Occipital lobe (tissue), 2 donors: Measurements from ENCODE around the gene ZFR2. TPM values are rescaled to one million over a fixed set of nuclear protein-coding genes. Genes with fewer than 3 reads are reported as not detected.
"Not testable (repeated sequence)": the region's sequence is repeated elsewhere in the genome, so short reads cannot be mapped to it uniquely, and the experiment has no call there.

Experiments used
- DNase-seq: peaks from one replicate; lab custom pipeline; 2025; lab: John Stamatoyannopoulos, UW
- total RNA-seq: library from RNA; depleted of rRNA; stranded (reverse); fragments of >200 nt; gene quantifications from one replicate; pipeline ENCODE4 v1.2.3, GENCODE V29; 2014

ZFR2 gene
- total RNA-seq = 6.2 TPM

DNA sequence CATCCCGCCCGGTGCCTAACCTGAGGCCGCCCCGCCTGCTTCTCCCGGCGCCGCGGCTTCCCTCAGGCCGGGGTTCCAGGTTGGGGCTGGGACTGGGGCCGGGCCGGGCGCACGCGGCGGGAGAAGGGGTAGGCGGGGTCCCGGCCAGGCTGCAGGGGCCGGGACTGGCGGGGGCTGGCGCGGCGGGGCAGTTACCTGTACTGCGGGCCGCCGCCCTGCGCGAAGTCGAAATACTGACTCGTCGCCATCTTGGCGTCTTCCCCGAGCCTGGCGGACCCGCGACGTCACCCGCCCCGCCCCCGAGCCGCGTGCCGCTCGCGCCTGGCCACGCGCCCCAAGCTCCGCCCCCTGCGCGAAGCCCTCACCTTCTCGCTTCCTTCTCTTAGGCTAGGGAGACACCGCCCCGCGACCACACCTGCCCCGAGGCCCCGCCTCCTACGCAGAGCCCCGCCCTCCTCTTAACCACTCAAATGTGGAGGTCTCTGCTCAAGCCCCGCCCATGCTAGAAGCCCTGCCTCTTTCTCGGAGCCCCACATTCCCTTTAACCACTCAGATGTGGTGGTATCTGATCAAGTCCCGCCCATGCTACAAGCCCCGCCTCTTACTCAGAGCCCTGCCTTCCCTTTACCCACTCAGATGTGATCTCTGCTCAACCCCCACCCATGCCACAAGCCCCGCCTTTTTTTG lies at the start of gene ZFR2:
Gene ZFR2 (minus strand): TSS at position 269 of the 687 bp plus-strand sequence. CDS start 21 bp downstream, at position 248.
- DNase-seq = no peak

DNA sequence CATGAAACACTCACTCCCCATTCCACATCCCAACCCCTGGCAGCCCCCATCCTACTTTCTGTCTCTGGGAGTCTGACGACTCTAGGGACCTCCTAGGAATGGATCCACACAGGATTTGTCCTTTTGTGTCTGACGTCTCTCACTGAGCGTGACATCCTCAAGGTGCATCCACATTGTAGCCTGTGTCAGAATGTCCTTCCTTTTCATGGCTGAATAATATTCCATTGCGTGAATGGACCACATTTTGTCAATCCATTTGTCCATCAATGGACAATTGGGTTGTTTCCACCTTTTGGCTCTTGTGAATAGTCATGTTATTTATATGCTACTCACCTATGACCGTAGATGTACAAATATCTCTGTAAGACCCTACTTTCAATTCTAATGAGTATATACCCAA lies 47.2 kb upstream of the ZFR2 start:
- no peak for DNase-seq

DNA sequence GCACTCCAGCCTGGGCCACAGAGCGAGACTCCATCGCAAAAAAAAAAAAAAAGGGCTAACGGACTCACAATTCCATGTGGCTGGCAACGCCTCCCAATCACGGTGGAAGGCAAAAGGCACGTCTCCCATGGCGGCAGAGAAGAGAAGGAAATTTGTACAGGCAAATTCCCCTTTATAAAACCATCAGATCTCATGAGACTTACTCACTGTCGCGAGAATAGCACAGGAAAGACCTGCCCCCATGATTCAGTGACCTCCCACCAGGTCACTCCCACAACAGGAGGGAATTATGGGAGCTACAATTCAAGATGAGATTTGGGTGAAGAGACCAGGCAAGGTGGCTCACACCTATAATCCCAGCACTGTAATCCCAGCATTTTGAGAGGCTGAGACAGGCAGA lies 45.4 kb upstream of the ZFR2 start:
- DNase-seq = no peak

DNA sequence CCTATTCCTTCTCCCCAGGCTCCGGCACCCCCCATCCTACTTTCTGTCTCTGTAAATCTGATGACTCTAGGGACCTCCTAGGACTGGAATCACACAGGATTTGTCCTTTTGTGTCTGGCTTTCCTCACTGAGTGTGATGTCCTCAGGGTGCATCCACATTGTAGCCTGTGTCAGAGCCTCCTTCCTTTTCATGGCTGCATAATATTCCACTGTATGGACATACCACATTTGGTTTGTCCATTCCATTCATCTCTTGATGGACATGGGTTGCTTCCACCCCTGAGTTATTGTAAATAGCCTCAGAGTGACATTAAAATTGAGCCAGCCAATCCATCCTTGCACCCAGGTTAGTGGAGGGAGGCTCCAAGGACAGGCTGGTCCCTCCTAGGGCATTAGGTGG lies 41.3 kb upstream of the ZFR2 start:
- DNase-seq = no peak

DNA sequence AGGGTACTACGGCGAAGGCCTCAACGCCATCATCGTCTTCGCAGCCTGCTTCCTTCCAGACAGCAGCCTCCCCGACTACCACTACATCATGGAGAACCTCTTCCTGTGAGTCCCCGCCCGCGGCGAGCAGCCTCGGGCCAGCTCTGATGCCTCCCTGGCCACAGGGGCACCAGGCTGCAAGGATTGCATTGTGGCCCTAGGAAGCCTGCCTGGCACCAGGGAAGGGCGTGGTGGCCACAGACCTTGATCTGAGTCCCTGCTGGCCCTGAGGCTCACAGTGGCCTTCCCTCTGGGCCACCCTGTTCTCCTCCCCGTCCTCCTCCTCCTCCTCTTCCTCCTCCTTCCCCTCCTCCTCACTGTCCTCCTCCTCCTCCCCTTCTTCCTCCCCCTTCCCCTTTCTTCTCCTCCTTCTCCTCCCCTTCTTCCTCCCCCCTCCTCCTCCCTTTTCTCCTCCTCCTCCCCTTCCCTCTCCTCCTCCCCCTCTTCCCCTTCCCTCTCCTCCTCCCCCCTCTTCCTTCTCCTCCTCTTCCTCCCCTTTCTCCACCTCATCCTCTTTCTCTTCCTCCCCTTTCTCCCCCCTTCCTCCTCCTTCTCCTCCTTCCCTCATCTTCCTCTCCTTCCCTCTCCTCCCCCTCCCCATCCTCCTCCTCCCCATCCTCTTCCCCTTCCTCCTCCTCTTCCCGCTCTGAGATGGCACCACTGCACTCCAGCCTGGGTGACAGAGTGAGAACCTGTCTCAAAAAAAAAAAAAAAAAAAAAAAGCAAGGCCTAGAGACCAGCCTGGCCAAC lies 39.6 kb upstream of the ZFR2 start:
- no peak for DNase-seq

DNA sequence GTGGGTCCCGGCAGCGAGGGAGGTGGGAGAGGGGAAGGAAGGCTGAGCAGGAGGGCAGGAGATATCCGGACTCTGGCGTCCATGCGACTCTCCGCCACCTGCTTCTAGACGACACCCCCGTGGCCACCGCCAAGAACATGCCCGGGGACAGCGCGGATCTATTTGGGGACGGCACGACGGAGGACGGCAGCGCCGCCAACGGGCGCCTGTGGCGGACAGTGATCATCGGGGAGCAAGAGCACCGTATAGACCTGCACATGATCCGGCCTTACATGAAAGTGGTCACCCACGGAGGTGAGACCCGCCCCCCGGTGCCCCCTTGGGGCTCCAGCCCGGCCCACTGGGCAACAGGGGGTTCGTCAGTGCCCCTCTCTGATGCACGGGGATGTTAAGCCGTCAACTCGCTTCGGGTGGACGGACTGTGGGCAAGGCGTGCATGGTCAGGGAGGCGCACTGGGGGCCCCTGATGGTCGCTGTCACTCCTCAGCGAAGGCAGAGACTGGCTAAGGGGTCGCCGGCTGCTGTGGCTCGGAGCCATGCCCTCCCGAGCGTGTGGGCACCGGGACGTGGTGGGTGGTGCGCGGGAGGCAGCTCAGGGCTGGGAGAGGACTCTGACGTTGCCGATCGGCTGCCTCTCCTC lies 38.9 kb upstream of the ZFR2 start:
- DNase-seq = no peak

DNA sequence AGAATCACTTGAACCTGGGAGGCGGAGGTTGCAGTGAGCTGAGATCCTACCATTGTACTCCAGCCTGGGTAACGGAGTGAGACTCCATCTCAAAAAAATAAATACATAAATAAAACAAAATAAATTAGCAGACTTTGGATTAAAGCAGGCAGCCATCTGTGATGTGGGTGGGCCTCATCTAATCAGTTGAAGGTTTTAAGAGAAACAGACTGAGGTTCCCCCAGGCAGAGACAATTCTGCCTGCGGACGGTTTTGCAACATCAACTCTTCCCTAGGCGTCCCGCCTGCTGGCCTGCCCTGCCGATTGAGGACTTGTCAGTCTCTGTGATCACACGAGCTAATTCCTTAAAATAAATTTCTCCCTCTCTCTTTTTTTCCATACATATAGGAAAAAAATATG lies 35.4 kb upstream of the ZFR2 start:
- DNase-seq = no peak

DNA sequence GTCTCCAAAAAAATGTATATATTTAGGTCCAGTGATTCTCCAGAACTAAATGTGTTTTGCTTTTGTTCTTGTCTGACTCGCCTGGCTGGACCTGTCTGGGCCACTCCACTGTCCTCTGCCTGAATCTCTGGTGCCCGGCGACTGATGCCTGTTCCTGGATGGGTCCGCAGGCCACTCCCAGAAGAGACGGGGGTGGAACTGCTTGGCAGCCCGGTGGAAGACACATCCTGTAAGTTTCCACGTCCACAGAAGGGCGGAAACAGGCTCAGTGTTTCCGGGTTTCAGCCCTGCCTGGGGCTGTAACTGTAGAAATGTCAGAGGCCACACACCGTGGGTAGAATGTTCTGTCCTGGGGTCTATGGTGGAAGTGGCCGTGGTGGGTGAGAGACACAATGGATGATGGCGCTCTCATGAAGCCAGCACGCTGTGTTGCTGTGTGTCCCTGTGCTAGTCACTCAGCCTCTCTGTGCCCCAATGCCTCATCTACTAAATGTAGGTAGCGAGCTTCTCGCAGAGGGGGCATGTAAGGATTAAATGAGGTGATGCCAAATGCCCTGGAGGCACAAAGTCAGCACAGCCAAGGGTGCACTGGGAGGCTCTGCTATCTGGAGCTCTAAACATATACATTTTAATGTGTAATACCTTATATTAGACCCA lies 33.6 kb upstream of the ZFR2 start:
- no peak for DNase-seq

DNA sequence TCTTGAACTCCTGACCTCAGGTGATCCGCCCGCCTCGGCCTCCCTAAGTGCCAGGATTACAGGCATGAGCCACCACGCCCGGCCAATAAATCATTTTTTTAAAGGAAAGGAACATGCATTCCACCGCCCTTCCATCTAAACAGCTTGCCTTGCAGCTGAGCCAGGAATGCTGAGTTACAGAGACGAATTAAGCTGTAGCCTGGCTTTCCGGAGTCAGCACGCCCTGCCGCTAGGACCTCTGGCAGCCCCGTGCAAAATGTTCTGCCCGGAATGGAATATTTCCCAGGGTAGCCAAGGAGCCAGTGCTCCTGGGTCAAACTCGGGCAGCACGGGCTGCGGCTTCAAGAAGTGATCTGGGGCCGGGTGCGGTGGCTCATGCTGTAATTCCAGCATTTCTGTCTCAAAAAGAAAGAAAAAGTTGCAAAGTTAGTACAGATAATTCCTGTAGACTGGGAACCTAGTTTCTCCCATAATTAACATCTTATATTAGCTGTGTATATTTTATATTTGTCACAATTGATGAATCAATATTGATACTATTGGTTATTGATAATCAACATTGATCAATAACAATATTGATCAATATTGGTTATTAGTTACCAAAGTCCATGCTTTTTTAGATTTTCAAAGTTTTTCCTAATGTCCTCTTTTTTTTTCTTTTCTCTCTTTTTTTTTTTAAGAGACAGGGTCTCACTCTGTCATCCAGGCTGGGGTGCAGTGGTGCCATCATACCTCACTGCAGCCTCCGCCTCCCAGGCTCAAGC lies 30.9 kb upstream of the ZFR2 start:
- DNase-seq = no peak

DNA sequence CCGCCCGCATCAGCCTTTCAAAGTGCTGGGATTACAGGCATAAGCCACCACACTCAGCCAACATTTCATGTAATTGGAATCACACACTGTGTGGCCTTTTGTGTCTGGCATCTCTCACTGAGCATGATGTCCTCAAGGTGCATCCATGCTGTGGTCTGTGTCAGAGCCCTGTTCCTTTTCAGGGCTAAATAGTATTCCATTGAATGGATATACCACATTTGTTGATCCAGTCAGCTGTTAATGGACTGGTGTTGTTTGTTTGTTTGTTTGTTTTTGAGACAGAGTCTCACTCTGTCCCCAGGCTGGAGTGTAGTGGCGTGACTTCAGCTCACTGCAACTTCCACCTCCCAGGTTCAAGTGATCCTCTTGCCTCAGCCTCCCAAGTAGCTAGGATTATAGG lies 29.6 kb upstream of the ZFR2 start:
- no peak for DNase-seq

DNA sequence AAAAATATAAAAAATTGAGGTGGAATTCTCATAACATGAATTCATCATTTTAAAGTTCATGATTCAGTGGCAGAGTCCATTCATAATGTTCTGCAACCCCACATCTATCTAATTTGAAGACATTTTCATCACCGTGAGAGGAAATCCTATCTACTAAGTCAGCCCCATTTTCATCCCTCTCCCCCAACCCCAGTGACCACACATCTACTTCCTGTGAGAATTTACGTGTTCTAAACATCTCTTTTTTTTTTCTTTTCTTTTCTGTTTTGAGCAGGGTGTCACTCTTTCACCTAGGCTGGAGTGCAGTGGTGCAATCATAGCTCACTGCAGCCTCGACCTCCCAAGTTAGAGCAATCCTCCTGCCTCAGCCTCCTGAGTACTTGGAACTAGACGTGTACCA lies 29.1 kb upstream of the ZFR2 start:
- DNase-seq = no peak

DNA sequence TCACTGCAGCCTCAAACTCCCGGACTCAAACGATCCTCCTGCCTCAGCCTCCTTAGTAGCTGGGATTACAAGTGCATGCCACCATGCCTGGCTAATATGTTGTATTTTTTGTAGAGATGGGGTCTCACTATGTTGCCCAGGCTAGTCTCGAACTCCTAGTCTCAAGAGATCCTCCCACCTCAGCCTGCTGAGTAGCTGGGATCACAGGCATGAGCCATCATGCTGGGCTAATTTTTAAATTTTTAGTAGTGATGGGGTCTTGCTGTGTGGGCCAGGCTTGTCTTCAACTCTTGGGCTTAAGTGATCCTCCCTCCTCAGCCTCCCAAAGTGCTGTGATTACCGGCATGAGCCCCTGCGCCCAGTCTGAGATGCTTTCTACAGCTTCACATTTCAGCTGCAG lies 26.9 kb upstream of the ZFR2 start:
- no peak for DNase-seq

DNA sequence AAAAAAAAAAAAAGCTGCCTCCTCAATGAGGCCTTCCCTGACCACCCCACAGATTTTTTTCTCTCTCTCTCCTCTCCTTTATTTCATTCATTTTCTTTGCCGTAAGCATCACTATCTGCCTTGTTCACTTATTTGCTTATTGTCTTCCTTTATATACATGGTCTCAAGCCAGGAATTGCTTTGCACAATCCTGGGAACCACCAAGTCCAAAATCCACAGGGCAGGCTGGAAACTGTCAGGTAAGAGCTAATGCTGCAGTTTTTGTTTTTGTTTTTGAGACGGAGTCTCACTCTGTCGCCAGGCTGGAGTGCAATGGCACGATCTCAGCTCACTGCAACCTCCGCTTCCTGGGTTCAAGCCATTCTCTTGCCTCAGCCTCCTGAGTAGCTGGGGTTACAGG lies 26.1 kb upstream of the ZFR2 start:
- not testable (repeated sequence) for DNase-seq

DNA sequence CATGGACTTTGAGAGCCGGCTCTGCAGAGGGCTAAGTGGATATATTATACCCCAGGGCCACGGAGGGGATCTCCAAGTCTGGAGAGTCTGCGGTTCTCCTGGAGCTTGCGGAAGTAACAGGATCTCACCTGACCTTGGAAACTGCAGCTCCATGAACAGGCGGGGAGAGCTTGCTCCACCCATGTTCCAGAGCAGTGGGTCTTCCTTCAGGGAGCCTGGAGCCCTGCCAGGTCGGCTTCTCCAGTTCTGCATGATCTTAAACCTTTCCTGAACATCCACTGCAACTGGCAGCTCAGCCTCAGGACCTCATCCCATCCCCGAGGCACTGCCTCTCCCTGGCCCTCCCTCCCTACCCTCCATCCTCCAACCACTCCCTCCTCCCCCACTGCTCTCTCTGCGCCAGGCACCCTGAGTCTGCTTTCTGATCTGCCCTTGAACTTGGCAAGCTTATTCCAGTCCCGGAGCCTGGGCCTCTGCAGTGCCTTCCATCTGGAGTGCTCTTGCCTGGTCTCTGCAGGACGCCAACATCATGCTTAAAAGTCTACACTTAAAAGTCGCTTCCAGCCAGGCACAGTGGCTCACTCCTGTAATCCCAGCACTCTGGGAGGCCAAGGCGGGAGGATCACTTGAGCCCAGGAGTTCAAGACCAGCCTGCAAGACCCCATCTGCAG lies 24.8 kb upstream of the ZFR2 start:
- no peak for DNase-seq

DNA sequence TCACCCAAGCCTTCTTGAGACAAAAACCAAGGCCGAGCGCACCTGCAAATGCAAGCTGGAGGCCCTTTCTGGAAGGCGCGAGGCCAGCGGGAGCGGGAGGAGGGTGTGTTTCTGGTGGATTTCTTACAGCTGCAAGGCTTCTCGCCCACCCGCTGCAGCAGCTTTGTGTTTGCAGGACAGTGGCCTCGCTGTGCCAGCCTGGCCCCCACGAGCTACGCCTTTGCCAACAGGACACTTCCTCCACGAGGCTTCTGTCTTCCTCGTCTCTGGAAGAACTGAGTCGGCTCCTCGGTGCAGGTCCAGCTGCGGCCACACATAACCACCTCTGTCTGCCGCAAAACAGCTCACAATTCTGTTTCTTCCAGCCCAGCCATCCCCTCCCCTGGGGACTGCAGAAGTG lies 21.8 kb upstream of the ZFR2 start:
- no peak for DNase-seq

DNA sequence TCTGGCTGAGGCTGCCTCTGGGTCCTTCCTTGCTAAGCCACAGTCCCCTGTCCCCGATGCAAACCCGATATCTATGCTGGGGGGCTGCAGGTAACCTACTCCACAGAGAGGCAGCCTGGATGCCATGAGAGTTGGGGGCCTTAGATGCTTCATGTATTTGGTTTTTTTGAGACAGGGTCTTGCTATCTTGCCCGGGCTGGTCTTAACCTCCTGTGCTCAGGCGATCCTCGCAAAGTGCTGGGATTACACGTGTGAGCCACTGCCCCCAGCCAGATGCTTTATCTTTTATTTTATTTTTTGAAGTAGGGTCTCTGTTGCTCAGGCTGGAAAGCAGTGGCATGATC lies 13.2 kb upstream of the ZFR2 start:
- no peak for DNase-seq

DNA sequence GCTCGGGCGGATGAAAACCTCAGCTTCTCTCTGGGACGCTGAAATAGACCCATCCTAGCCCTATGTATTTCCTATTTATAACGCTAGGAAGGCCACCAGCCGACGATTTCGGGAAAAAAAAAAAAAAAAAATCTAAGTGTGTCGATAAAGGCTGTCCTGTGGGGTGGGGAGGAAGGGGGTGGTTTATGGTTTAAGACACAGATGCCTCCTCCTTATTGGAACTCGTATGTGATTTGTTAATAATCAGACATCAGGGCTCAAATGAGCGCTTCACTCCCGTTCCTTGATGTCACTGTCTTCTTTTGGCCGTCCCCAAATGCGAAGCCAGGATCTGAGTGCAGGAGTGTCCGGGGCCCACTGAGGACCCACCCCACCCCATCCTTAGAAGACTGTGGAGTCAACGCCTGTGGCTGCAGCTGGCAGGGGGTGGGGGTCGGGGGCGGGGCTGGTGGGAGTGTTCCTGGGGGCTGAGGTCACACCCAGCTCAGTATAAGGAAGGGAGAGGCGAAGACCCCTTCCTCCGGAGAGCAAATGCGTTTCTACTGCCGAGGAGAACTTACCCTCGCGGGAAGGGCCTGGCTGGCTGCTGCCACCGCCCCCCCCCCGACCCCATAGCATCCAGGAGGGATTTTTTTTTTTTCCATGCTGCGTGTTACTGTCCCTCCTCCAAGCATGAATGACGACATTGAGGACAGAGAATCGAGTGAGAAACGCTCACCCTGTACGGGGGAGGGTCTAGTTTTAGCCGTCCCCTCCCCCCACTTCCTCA lies 12.6 kb upstream of the ZFR2 start:
- DNase-seq = no peak

DNA sequence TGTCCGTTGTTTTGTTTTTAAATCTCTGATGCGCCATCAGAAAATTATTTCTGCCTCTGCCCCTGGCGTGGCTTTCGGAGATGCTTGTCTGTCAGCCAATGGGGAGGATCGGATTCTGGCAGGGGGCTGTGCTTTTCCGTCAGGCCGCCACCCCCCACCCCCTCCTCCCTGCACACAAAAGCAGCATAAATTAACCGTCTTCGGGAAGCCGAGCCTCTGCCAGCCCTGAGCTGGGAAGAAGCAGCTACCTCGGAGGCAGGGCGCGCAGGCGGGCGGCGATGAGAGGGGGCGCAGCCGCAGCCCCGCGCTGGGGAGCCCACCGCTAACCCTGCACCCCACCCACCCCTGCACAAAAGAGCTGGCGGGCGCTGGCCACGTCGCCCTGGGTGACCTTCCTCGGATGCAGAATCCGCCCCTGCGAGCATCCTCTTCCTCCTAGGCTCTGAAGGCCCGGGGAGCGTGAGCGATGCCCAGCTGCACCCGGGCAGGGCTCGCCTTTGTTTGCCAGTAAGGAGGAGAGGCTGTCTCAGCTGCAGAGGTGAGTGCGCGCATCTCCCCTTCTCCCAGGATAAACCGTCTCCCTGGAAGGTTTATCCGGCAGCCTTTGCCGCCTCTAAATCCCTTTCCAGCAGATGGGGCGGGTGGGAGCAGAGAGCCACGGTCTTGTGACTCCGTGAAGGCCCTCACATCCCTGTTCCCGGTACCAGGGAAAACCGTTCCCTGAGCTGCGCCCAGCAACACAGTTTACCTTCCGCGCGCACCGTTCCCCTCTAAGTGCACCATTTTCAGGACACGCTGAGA lies 11.8 kb upstream of the ZFR2 start, which contains the start of gene ATCAY:
Gene ATCAY (plus strand): TSS at position 215 of the 801 bp plus-strand sequence. CDS start 5,083 bp downstream, outside the sequence.
- DNase-seq = peak; percentile 58

DNA sequence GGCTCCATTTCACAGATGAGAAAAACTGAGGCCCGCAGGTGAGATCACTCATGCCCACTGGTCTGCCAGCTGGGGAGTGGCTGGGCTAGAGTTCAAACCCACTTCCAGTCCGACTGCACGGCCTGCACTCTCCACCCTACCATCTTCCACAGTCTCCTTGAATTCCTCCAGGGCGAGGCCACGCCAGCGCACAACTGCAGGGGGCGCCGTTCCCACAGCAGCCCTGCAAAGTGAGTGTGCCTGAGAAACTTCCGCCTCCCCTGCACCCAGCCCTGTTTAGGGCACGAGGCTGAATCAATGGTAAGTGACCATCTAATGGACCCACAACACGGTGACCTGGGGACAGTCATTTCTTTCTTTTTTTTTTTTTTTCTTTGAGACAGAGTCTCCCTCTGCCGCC lies 10.8 kb upstream of the ZFR2 start:
- DNase-seq = no peak
